Measurements from ENCODE around the gene CES2. TPM values are rescaled to one million over a fixed set of nuclear protein-coding genes. Genes with fewer than 3 reads are reported as not detected.

Gene CES2
- total and polyA plus RNA-seq, 2 donors (not counting 3 experiments of a cell fraction or from before 2014, with no cell fraction given), result 19.1 to 28.8 TPM

DNA sequence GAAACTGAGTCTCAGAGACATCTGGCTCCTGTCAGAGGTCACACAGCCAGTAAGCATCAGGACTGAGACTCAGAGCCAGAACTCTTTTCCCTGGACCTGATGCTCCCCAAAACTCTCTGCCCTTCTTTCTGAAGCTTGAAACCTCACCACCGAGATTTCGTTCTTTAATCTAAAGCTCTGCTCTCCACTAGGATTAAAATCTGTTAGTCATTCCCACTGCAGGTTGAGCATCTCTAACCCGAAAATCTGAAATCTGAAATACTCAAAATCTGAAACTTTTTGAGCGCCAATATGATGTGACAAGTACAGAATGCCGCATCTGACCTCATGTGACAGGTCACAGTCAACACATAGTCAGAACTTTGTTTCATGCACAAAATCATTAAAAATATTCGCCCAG lies 18.8 kb upstream of the CES2 start:
- Histone ChIP-seq H3K9me3 (replicated peaks; ENCODE audit: control insufficient read depth, insufficient read depth, low read length) (no peaks in the 10 kb centered on the region), H4K20me1 (replicated peaks; ENCODE audit: control insufficient read depth, extremely low read depth, insufficient read depth, low read length) (no peaks in the 10 kb centered on the region), H3K79me2 (ENCODE audit: control insufficient read depth, insufficient read depth, low read length) (no peaks in the 10 kb centered on the region), H3K36me3 (ENCODE audit: control insufficient read depth in 2 of 2, extremely low read depth in 1 of 2, insufficient read depth in 2 of 2, low read length in 2 of 2) (no peaks in the 10 kb centered on the region), H3K9me1 (replicated peaks; ENCODE audit: control insufficient read depth, extremely low read depth, insufficient read depth, low read length) (no peaks in the 10 kb centered on the region), H3K4me2 (ENCODE audit: insufficient read depth, low read length) (no peak overlapping the region), H3K9ac (replicated peaks; ENCODE audit: extremely low read depth, insufficient read depth, low read length) (no peak overlapping the region), H3K4me1 (ENCODE audit: control insufficient read depth, extremely low read depth, insufficient read depth, low read length) (no peaks in the 10 kb centered on the region), H3K4me3 (replicated peaks in 1 of 3; ENCODE audit: insufficient read depth in 1 of 3, low read depth in 1 of 3, low read length in 3 of 3) (no peak overlapping the region), H2AFZ (ENCODE audit: low read depth, low read length) (no peak overlapping the region), H3K27ac (ENCODE audit: insufficient read depth, low read depth, low read length) (no peak overlapping the region), H3K27me3 (ENCODE audit: control insufficient read depth in 2 of 2, insufficient read depth in 2 of 2, low read length in 2 of 2) (peaks cover 8 to 19% of the 10 kb centered on the region in 2 experiments)
- ChIA-PET CTCF (interaction anchor here (0.7 to 1.0 kb wide), 3 partner anchors 10 to 28 kb away, joined by 3 to 4 read pairs (median 3); no protein-coding TSS in a partner anchor), POLR2A (no interaction called here)
- dilution Hi-C loops (cut with MboI; ENCODE audit: extremely low pct_ligation_motif_present, low sequenced_read_pairs), result no loop called here
- TF ChIP-seq GATA2 (IDR thresholded peaks at IDR 0.05; ENCODE audit: insufficient read depth, insufficient read length, low read depth, low read length) (no peak), FOS (IDR thresholded peaks at IDR 0.05; ENCODE audit: borderline replicate concordance, insufficient read depth, low read length) (no peak), POLR2A (IDR thresholded peaks at IDR 0.05; ENCODE audit: low read depth, low read length) (no peak), POLR2AphosphoS5 (IDR thresholded peaks at IDR 0.05; ENCODE audit: insufficient read depth, low read depth, low read length) (no peak), JUN (IDR thresholded peaks at IDR 0.05; ENCODE audit: borderline replicate concordance, insufficient read depth, insufficient read length, low read depth) (no peak), MYC (IDR thresholded peaks at IDR 0.05; ENCODE audit: low read depth, low read length) (no peak), EZH2 (IDR thresholded peaks at IDR 0.05; ENCODE audit: borderline replicate concordance, low read depth, low read length, severe bottlenecking) (no peak)
- TF ChIP-seq, protein P1, sequence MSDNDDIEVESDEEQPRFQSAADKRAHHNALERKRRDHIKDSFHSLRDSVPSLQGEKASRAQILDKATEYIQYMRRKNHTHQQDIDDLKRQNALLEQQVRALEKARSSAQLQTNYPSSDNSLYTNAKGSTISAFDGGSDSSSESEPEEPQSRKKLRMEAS (IDR thresholded peaks at IDR 0.05; ENCODE audit: insufficient read depth, insufficient read length), result no peak
- TF ChIP-seq, protein P2, sequence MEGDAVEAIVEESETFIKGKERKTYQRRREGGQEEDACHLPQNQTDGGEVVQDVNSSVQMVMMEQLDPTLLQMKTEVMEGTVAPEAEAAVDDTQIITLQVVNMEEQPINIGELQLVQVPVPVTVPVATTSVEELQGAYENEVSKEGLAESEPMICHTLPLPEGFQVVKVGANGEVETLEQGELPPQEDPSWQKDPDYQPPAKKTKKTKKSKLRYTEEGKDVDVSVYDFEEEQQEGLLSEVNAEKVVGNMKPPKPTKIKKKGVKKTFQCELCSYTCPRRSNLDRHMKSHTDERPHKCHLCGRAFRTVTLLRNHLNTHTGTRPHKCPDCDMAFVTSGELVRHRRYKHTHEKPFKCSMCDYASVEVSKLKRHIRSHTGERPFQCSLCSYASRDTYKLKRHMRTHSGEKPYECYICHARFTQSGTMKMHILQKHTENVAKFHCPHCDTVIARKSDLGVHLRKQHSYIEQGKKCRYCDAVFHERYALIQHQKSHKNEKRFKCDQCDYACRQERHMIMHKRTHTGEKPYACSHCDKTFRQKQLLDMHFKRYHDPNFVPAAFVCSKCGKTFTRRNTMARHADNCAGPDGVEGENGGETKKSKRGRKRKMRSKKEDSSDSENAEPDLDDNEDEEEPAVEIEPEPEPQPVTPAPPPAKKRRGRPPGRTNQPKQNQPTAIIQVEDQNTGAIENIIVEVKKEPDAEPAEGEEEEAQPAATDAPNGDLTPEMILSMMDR (IDR thresholded peaks at IDR 0.05; ENCODE audit: extremely low read depth in 1 of 2, insufficient read depth in 1 of 2, low read depth in 1 of 2, low read length in 2 of 2), result no peak
- intact Hi-C loops (cut with micrococcal nuclease), result no loop called here
- DNase-seq (ENCODE audit: low read depth, low spot score) (no peak), FAIRE-seq (no peak)
- BruUV-seq (replicated peaks), result no TSS peak

Data from endothelial cell of umbilical vein (primary cell).